Epithelial cell of esophagus (primary cell): ENCODE measurements around the gene PDP2.

Experiments used
- DNase-seq: peaks from one replicate; pipeline ENCODE4 v3.0.0; 2010; ENCODE audit warnings: low read depth
- H3K4me3 ChIP-seq: 2 replicates; pipeline ENCODE4 v1.5.1; 2011; ENCODE audit warnings: mild to moderate bottlenecking, low read length, control low read depth
- CTCF ChIP-seq: IDR thresholded peaks from 2 replicates; pipeline ENCODE4 v1.5.1; 2011; ENCODE audit warnings: low read depth, mild to moderate bottlenecking, low read length, control low read depth, inconsistent platforms; ENCODE audit not compliant: insufficient read depth; ENCODE audit errors: missing control alignments

The PDP2 gene

GRCh38 chr16:66918355-66918754 is 38.0 kb downstream of the PDP2 start:
- DNase-seq: no peak
- TF ChIP-seq CTCF: no peak
- no peak overlapping the region for H3K4me3 ChIP-seq

- DNase-seq: peak; percentile 33
- no peak within 1 kb of the TSS for H3K4me3 ChIP-seq
- TF ChIP-seq CTCF: no peak
Observed at GRCh38 chr16:66918803-66919568, 38.7 kb downstream of the PDP2 start, which contains the start of gene CDH16. Gene CDH16, minus strand, starts transcription at chr16:66918885. Its CDS starts 820 bp downstream, at chr16:66918065.

GRCh38 chr16:66919569-66920298 is 39.4 kb downstream of the PDP2 start:
- DNase-seq: no peak
- no peak for TF ChIP-seq CTCF
- no peak overlapping the region for H3K4me3 ChIP-seq

GRCh38 chr16:66920299-66920590 is 39.9 kb downstream of the PDP2 start:
- no peak for DNase-seq
- TF ChIP-seq CTCF: no peak
- H3K4me3 ChIP-seq: no peak overlapping the region

- no peak for DNase-seq
Observed at GRCh38 chr16:66920924-66921680, 40.8 kb downstream of the PDP2 start.

GRCh38 chr16:66921729-66922450 is 41.6 kb downstream of the PDP2 start:
- no peak for TF ChIP-seq CTCF
- peak; percentile 37 for DNase-seq
- no peak overlapping the region for H3K4me3 ChIP-seq

More at GRCh38 chr16:66920924-66921680, 40.8 kb downstream of the PDP2 start:
- TF ChIP-seq CTCF: no peak
- H3K4me3 ChIP-seq: no peak overlapping the region
